Peyer's patch (tissue), 4 donors: ENCODE results near the gene C20orf202.
"Not testable (repeated sequence)": the region's sequence is repeated elsewhere in the genome, so short reads cannot be mapped to it uniquely, and the experiment has no call there.

Source experiments
- CTCF ChIP-seq, 6 experiments: fragments of 450-650 bp in 4 of 6; fragments of 200-600 bp in 2 of 6; sonication (generic) in 1 of 6; IDR thresholded peaks; one replicate each; pipeline ENCODE4 v1.5.1; 2017 to 2019; ENCODE audit warnings: antibody characterized with exemption in 6 of 6, mild to moderate bottlenecking in 3 of 6, moderate library complexity in 1 of 6
- POLR2A ChIP-seq, 2 donors: fragments of 450-650 bp; IDR thresholded peaks; one replicate each; pipeline ENCODE4 v1.5.1; 2017; ENCODE audit warnings: antibody characterized with exemption in 2 of 2, mild to moderate bottlenecking in 2 of 2, moderate library complexity in 2 of 2

DNA sequence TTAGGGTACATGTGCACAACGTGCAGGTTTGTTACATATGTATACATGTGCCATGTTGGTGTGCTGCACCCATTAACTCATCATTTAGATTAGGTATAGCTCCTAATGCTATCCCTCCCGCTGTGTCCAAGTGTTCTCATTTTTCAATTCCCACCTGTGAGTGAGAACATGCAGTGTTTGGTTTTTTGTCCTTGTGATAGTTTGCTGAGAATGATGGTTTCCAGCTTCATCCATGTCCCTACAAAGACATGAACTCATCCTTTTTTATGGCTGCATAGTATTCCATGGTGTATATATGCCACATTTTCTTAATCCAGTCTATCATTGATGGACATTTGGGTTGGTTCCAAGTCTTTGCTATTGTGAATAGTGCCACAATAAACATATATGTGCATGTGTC, 47.0 kb downstream of the C20orf202 start:
- TF ChIP-seq CTCF, POLR2A (IDR thresholded peaks at IDR 0.05): not testable (repeated sequence)
